ENCODE measurements around the gene ERBB3. TPM values are rescaled to one million over a fixed set of nuclear protein-coding genes. Genes with fewer than 3 reads are reported as not detected.
"Not testable (repeated sequence)": the region's sequence is repeated elsewhere in the genome, so short reads cannot be mapped to it uniquely, and the experiment has no call there.

Gene ERBB3
- polyA plus RNA-seq, 4 donors = 53.0 to 436 (median 106) TPM

DNA sequence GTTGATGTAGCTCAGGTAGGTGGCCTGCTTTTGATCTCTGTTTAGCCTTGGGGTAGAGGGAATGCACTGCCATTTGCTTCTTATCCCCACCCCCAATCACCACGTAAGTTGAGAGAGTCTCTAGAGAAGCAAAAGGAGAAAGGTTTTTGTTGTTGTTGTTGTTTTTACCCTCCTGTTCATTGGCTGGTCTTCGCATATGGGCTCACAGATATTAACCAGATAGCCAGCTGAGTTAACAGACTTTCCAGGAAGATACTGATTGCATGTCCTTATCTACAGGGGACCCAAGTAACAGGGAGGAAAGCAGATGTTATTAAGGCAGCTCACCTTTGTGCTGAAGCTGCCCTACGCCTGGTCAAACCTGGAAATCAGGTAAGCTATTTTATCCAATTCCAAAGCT is 27.3 kb downstream of the ERBB3 start:
- DNase-seq = no peak
- Histone ChIP-seq H3K4me1 (ENCODE audit: control insufficient read depth in 3 of 3, insufficient read depth in 2 of 3, low read depth in 1 of 3, low read length in 2 of 3) (peaks cover 0 to 6% (median 3%) of the 10 kb centered on the region in 3 donors), H3K9me3 (ENCODE audit: control insufficient read depth in 2 of 2, insufficient read depth in 1 of 2, low read depth in 1 of 2, low read length in 1 of 2) (no peaks in the 10 kb centered on the region), H3K27ac (ENCODE audit: low read depth in 1 of 3, low read length in 2 of 3) (no peak overlapping the region), H3K27me3 (ENCODE audit: control insufficient read depth in 3 of 3, insufficient read depth in 3 of 3, low read length in 3 of 3) (no peaks in the 10 kb centered on the region), H3K4me3 (ENCODE audit: low read depth in 1 of 3, low read length in 3 of 3) (no peak overlapping the region), H3K36me3 (ENCODE audit: control insufficient read depth in 3 of 3, insufficient read depth in 2 of 3, low read depth in 1 of 3, low read length in 3 of 3) (peaks cover 14 to 46% (median 19%) of the 10 kb centered on the region in 3 donors)
- no peak for FAIRE-seq
- WGBS, 3 donors = 90 to 93% (median 92%) methylated on average over 3 of the region's 3 CpGs

- H3K36me3 ChIP-seq (ENCODE audit: control insufficient read depth in 3 of 3, insufficient read depth in 2 of 3, low read depth in 1 of 3, low read length in 3 of 3) = peaks cover 17 to 55% (median 21%) of the 10 kb centered on the region in 3 donors
Observed at GRCh38 chr12:56110571-56110970, 30.6 kb downstream of the ERBB3 start.

DNA sequence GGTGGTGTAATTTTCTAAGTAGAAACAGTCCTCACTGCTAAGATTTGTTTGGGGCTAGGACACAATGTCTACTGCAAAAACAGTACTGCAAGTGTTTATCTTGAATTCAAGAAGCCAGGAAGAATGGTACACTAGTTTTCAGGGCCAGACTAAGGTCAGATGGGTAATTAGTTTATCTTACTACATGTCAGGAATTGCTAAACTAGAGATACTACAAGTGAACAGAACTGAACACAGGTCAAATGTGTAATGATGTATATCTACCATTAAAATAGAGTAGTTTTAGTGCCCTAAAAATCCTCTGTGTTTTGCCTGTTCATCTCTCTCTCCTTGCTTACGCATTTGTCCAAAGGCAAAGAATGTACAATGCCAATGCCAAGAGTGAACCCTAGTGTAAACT is 34.1 kb downstream of the ERBB3 start:
- Histone ChIP-seq H3K36me3 (ENCODE audit: control insufficient read depth in 3 of 3, insufficient read depth in 2 of 3, low read depth in 1 of 3, low read length in 3 of 3) (peaks cover 14 to 41% (median 17%) of the 10 kb centered on the region in 3 donors), H3K27me3 (ENCODE audit: control insufficient read depth in 3 of 3, insufficient read depth in 3 of 3, low read length in 3 of 3) (no peaks in the 10 kb centered on the region), H3K9me3 (ENCODE audit: control insufficient read depth in 2 of 2, insufficient read depth in 1 of 2, low read depth in 1 of 2, low read length in 1 of 2) (no peaks in the 10 kb centered on the region), H3K4me1 (ENCODE audit: control insufficient read depth in 3 of 3, insufficient read depth in 2 of 3, low read depth in 1 of 3, low read length in 2 of 3) (peaks cover 0 to 11% (median 4%) of the 10 kb centered on the region in 3 donors), H3K27ac (ENCODE audit: low read depth in 1 of 3, low read length in 2 of 3) (no peak overlapping the region), H3K4me3 (ENCODE audit: low read depth in 1 of 3, low read length in 3 of 3) (no peak overlapping the region)
- WGBS, 3 donors = 94 to 100% (median 100%) methylated on average over 1 of the region's 1 CpG
- FAIRE-seq (no peak), DNase-seq (no peak)

More at GRCh38 chr12:56110571-56110970, 30.6 kb downstream of the ERBB3 start:
- Histone ChIP-seq H3K27me3 (ENCODE audit: control insufficient read depth in 3 of 3, insufficient read depth in 3 of 3, low read length in 3 of 3) (no peaks in the 10 kb centered on the region), H3K4me3 (ENCODE audit: low read depth in 1 of 3, low read length in 3 of 3) (no peak overlapping the region), H3K4me1 (ENCODE audit: control insufficient read depth in 3 of 3, insufficient read depth in 2 of 3, low read depth in 1 of 3, low read length in 2 of 3) (peaks cover 0 to 11% (median 2%) of the 10 kb centered on the region in 3 donors), H3K27ac (ENCODE audit: low read depth in 1 of 3, low read length in 2 of 3) (no peak overlapping the region), H3K9me3 (ENCODE audit: control insufficient read depth in 2 of 2, insufficient read depth in 1 of 2, low read depth in 1 of 2, low read length in 1 of 2) (no peaks in the 10 kb centered on the region)
- WGBS, 3 donors = 86 to 92% (median 91%) methylated on average over 5 of the region's 5 CpGs
- FAIRE-seq (no peak), DNase-seq (no peak)

DNA sequence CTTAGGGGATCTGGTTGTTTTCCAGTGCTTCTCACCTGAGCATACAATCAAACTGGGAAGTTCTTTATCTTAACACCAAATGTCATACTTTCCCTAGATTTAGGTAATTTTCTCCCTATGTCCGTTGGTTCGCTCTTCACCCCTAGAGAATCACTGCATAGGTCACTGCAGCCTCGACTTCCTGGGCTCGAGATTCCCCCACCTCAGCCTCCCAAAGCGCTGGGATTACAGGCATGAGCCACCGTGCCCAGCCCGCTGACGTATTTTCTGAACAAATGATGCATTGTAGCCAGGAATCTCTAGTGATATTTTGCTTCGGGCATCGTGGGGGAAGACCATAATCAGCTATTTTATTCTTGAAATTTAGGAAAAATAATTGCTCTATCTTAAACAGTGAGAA is 35.4 kb downstream of the ERBB3 start:
- Histone ChIP-seq H3K27me3 (ENCODE audit: control insufficient read depth in 3 of 3, insufficient read depth in 3 of 3, low read length in 3 of 3) (no peaks in the 10 kb centered on the region), H3K27ac (ENCODE audit: low read depth in 1 of 3, low read length in 2 of 3) (peak overlapping the region in 1 of 3 donors; percentile 93), H3K36me3 (ENCODE audit: control insufficient read depth in 3 of 3, insufficient read depth in 2 of 3, low read depth in 1 of 3, low read length in 3 of 3) (peaks cover 12 to 33% (median 12%) of the 10 kb centered on the region in 3 donors), H3K4me1 (ENCODE audit: control insufficient read depth in 3 of 3, insufficient read depth in 2 of 3, low read depth in 1 of 3, low read length in 2 of 3) (peaks cover 0 to 20% (median 5%) of the 10 kb centered on the region in 3 donors), H3K9me3 (ENCODE audit: control insufficient read depth in 2 of 2, insufficient read depth in 1 of 2, low read depth in 1 of 2, low read length in 1 of 2) (no peaks in the 10 kb centered on the region), H3K4me3 (ENCODE audit: low read depth in 1 of 3, low read length in 3 of 3) (peak overlapping the region; percentile 30 to 83 (median 74))
- DNase-seq (peak in 1 of 2 donors; percentile 28), FAIRE-seq (no peak)
- WGBS, 3 donors = 31 to 46% (median 43%) methylated on average over 10 of the region's 10 CpGs

DNA sequence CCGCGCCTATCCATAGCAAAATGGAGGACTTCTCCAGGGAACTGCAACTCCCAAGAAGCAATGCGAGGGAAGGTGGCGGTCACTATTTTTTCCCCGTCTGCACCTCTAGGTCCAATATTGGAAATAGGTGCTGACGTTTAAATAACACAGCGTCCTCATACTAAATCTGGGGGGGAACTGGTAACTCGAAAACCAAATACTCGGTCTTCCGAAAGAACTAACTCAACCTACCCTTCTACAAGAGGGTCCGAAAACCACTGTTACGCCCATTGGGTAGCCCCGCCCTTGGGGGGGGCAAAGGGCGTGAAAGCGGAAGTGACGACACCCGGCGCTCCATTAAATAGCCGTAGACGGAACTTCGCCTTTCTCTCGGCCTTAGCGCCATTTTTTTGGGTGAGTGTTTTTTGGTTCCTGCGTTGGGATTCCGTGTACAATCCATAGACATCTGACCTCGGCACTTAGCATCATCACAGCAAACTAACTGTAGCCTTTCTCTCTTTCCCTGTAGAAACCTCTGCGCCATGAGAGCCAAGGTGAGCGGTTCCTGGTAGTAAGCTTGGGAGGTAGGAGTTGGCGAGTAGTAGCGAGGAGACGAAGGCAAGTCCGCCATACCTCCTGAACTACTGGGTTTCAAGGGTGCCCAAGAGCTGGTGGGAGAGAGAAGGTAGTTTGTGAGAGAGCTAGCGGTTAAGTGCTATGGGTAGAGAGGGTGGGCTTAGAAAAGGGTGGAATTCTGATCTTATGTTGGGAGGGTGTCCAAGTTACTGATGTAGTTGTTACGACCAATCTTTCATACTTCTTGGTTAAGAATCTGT is 36.5 kb downstream of the ERBB3 start, which contains the start of gene RPL41:
TSS of gene RPL41 (plus strand) at position 367 of the 815 bp plus-strand sequence.
- no peak for FAIRE-seq

DNA sequence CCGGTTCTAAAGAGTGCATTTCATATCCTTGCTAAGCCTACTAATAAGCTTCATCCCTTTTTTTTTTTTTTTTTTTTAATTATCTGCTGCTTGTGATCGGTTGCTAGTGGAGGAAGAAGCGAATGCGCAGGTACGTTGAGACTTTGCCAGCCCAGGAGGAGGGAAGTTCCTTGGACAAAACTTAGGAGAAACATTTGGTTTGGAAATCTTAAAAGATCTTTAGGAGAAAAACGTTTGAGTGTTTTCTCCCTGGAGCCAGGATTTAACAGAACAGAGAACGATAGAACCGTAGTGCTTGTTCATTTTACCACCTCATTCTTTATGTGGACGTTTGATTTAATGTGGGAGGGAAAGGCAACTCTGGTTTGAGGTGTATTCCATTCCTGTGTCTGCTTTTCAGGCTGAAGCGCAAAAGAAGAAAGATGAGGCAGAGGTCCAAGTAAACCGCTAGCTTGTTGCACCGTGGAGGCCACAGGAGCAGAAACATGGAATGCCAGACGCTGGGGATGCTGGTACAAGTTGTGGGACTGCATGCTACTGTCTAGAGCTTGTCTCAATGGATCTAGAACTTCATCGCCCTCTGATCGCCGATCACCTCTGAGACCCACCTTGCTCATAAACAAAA is 37.2 kb downstream of the ERBB3 start:
- 1 to 2% (median 1%) methylated on average over 12 of the region's 16 CpGs for WGBS, 3 donors
- Histone ChIP-seq H3K4me3 (ENCODE audit: low read depth in 1 of 3, low read length in 3 of 3) (peak overlapping the region; percentile 74 to 83 (median 76)), H3K27ac (ENCODE audit: low read depth in 1 of 3, low read length in 2 of 3) (peak overlapping the region; percentile 96 to 99 (median 96)), H3K36me3 (ENCODE audit: control insufficient read depth in 3 of 3, insufficient read depth in 2 of 3, low read depth in 1 of 3, low read length in 3 of 3) (peaks cover 3 to 37% (median 8%) of the 10 kb centered on the region in 3 donors), H3K4me1 (ENCODE audit: control insufficient read depth in 3 of 3, insufficient read depth in 2 of 3, low read depth in 1 of 3, low read length in 2 of 3) (peaks cover 0 to 20% (median 5%) of the 10 kb centered on the region in 3 donors)
- not testable (repeated sequence) for H3K9me3 ChIP-seq (ENCODE audit: control insufficient read depth in 2 of 2, insufficient read depth in 1 of 2, low read depth in 1 of 2, low read length in 1 of 2); H3K27me3 ChIP-seq (ENCODE audit: control insufficient read depth in 3 of 3, insufficient read depth in 3 of 3, low read length in 3 of 3); DNase-seq; FAIRE-seq

More for the DNA sequence above, 36.5 kb downstream of the ERBB3 start, which contains the start of gene RPL41:
- Histone ChIP-seq H3K4me3 (ENCODE audit: low read depth in 1 of 3, low read length in 3 of 3) (peak within 1 kb of the TSS; percentile 74 to 83 (median 76)), H3K27me3 (ENCODE audit: control insufficient read depth in 3 of 3, insufficient read depth in 3 of 3, low read length in 3 of 3) (no peaks in the 10 kb centered on the region), H3K36me3 (ENCODE audit: control insufficient read depth in 3 of 3, insufficient read depth in 2 of 3, low read depth in 1 of 3, low read length in 3 of 3) (peaks cover 7 to 36% (median 11%) of the 10 kb centered on the region in 3 donors), H3K9me3 (ENCODE audit: control insufficient read depth in 2 of 2, insufficient read depth in 1 of 2, low read depth in 1 of 2, low read length in 1 of 2) (no peaks in the 10 kb centered on the region), H3K4me1 (ENCODE audit: control insufficient read depth in 3 of 3, insufficient read depth in 2 of 3, low read depth in 1 of 3, low read length in 2 of 3) (peaks cover 0 to 20% (median 5%) of the 10 kb centered on the region in 3 donors), H3K27ac (ENCODE audit: low read depth in 1 of 3, low read length in 2 of 3) (peak within 1 kb of the TSS; percentile 96 to 99 (median 96))
- WGBS, 3 donors = 0 to 1% (median 0%) methylated on average over 34 of the region's 34 CpGs
- DNase-seq = peak; percentile 96 to 99

DNA sequence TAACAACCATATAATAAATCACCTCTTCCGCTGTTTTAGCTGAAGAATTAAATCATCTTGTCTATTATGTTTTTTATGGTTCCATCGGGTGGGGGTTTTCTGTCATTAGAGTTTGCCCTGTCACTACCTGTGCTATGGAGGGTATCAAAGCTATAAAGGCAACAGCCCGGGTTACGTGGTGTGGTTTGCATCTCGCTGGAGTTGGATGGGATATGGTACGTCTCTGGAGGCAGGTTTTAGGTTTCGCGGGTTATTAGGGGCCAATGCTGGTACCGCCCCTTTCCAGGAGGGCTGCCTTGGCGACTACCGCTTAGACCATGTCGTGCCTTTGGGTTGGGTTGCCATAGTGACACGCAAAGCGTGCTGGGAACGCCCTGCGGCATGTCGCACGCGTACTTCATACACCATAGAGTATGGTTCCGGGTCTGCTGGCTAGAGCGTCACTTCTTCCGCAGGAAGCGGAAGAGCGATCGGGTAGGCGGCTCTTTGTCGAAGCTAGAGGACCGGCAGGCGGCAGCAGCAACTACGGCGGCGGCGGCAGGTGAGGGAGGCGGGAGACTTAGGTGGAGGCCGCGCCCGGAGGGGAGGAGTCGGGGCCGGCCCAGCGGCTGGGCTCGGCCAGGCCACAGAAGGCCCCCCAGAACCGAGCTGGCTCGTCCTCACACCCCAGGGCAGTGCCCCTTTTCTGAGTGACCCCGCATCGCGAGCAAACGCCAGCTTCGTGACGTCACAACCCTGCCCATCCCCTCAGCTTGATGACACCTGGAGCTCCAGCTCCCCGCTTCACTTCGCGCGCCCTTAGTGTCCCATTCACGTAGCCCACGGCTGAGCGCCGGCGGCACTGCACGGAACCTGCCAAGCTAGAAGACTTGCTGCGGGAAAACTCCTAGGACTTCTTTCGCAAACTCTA is 38.1 kb downstream of the ERBB3 start, which contains the start of gene ZC3H10:
TSS of gene ZC3H10 (plus strand) at position 489 of the 910 bp plus-strand sequence. CDS start 2,297 bp downstream, outside the sequence.
- WGBS, 3 donors = 0 to 1% (median 0%) methylated on average over 47 to 61 of the region's 61 CpGs
- FAIRE-seq = no peak
- peaks cover 0 to 20% (median 5%) of the 10 kb centered on the region in 3 donors for H3K4me1 ChIP-seq (ENCODE audit: control insufficient read depth in 3 of 3, insufficient read depth in 2 of 3, low read depth in 1 of 3, low read length in 2 of 3)

More for the DNA sequence above, 38.1 kb downstream of the ERBB3 start, which contains the start of gene ZC3H10:
- no peaks in the 10 kb centered on the region for H3K27me3 ChIP-seq (ENCODE audit: control insufficient read depth in 3 of 3, insufficient read depth in 3 of 3, low read length in 3 of 3)
- no peaks in the 10 kb centered on the region for H3K9me3 ChIP-seq (ENCODE audit: control insufficient read depth in 2 of 2, insufficient read depth in 1 of 2, low read depth in 1 of 2, low read length in 1 of 2)
- H3K36me3 ChIP-seq (ENCODE audit: control insufficient read depth in 3 of 3, insufficient read depth in 2 of 3, low read depth in 1 of 3, low read length in 3 of 3) = peaks cover 3 to 34% (median 8%) of the 10 kb centered on the region in 3 donors
- H3K27ac ChIP-seq (ENCODE audit: low read depth in 1 of 3, low read length in 2 of 3) = peak within 1 kb of the TSS; percentile 96 to 99 (median 96)
- H3K4me3 ChIP-seq (ENCODE audit: low read depth in 1 of 3, low read length in 3 of 3) = peak within 1 kb of the TSS; percentile 74 to 83 (median 76)
- peak; percentile 99 to 100 for DNase-seq

All from small intestine (tissue), 7 donors.